Nephron progenitor cell (in vitro differentiated cells): Measurements from ENCODE around the gene DPM3.

Experiments
- DNase-seq: peaks from one replicate; pipeline ENCODE4 v3.0.0; 2021
- H3K27ac Mint-ChIP-seq: 2 replicates; pipeline ENCODE4 v1.8.0; 2021; ENCODE audit warnings: mild to moderate bottlenecking, moderate library complexity, mixed read lengths
- H3K27me3 Mint-ChIP-seq: 2 replicates; pipeline ENCODE4 v1.8.0; 2021; ENCODE audit warnings: mild to moderate bottlenecking, low read depth, mixed read lengths; ENCODE audit not compliant: poor library complexity
- H3K36me3 Mint-ChIP-seq: 2 replicates; pipeline ENCODE4 v1.8.0; 2021; ENCODE audit warnings: low read depth, mixed read lengths
- H3K4me1 Mint-ChIP-seq: 2 replicates; pipeline ENCODE4 v1.8.0; 2021; ENCODE audit warnings: mixed read lengths
- H3K4me3 Mint-ChIP-seq: 2 replicates; pipeline ENCODE4 v1.8.0; 2021; ENCODE audit warnings: mild to moderate bottlenecking, moderate library complexity, mixed read lengths
- H3K9me3 Mint-ChIP-seq: 2 replicates; pipeline ENCODE4 v1.8.0; 2021; ENCODE audit warnings: mild to moderate bottlenecking, moderate library complexity, mixed read lengths
- TF ChIP-seq, protein P1 (sequence below): fragments of 200-600 bp; sonication (generic); IDR thresholded peaks from 2 replicates; pipeline ENCODE4 v1.5.0; 2021; ENCODE audit warnings: antibody characterized with exemption

Gene DPM3

DNA sequence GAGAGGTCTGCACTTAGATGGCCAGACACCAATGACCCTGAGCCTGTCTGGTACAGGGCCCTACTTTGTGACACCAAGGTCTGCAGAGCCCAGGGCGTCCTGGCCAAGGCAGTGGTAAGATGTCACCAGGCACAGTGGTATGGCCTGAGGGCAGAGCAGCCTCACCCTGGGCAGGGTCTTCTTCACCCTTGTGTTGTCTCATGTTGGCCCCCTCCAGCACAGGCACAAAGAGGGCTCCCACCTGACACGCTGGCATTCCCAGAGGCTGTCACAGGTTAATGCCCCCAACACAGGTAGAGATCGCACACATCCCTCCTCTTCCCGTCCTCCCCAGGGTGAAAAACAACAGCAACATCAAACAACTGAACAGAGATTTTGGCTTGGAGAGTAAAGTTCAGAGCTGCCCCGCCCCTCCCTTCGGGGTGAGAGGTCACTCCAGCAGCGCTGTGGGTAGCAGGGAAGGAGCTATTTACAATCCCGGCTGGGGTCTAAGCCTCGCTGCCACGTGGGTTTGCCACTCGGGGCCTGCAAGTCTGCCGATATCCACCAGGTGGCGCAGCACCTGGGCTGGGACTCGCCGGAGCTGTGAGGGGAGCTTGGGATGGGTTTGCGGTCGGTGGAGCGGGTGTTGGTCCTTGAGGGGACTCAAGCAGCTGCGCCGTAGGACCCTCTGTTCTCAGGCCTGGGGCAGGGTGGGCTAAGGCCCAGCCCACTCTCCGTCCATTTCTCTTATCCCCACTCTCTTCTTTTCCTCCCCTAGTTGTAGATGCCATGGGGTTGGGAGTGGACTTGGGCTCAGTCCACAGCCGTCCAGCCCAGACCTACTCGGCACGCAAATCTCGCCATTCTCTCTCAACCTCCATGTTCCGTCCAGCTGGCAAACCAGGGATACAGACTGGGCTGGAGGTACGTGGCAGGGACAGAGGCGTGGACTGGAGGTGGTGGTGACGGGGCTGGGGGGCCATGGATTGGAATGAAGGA, 49.0 kb downstream of the DPM3 start:
- no peak overlapping the region for H3K4me3 Mint-ChIP-seq
- no peak overlapping the region for H3K27ac Mint-ChIP-seq
- H3K36me3 Mint-ChIP-seq = peaks cover 9% of the 10 kb centered on the region
- TF ChIP-seq, protein P1, sequence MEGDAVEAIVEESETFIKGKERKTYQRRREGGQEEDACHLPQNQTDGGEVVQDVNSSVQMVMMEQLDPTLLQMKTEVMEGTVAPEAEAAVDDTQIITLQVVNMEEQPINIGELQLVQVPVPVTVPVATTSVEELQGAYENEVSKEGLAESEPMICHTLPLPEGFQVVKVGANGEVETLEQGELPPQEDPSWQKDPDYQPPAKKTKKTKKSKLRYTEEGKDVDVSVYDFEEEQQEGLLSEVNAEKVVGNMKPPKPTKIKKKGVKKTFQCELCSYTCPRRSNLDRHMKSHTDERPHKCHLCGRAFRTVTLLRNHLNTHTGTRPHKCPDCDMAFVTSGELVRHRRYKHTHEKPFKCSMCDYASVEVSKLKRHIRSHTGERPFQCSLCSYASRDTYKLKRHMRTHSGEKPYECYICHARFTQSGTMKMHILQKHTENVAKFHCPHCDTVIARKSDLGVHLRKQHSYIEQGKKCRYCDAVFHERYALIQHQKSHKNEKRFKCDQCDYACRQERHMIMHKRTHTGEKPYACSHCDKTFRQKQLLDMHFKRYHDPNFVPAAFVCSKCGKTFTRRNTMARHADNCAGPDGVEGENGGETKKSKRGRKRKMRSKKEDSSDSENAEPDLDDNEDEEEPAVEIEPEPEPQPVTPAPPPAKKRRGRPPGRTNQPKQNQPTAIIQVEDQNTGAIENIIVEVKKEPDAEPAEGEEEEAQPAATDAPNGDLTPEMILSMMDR = peak; percentile 98
- peaks cover 58% of the 10 kb centered on the region for H3K4me1 Mint-ChIP-seq
- DNase-seq = peak; percentile 94
- peaks cover 4% of the 10 kb centered on the region for H3K27me3 Mint-ChIP-seq
- no peaks in the 10 kb centered on the region for H3K9me3 Mint-ChIP-seq
